Anterior cingulate cortex (tissue), 58 donors: ENCODE data around the gene SLC12A5.
A peak's percentile ranks its signal among the peaks of the same experiment; 100 is the strongest.

ENCODE experiments used
- DNase-seq, 58 donors: peaks; one replicate each; lab custom pipeline; 2025; lab: John Stamatoyannopoulos, UW

Gene SLC12A5

GRCh38 chr20:46023999-46024398 lies 5.0 kb upstream of the SLC12A5 start:
- DNase-seq: no peak

DNA sequence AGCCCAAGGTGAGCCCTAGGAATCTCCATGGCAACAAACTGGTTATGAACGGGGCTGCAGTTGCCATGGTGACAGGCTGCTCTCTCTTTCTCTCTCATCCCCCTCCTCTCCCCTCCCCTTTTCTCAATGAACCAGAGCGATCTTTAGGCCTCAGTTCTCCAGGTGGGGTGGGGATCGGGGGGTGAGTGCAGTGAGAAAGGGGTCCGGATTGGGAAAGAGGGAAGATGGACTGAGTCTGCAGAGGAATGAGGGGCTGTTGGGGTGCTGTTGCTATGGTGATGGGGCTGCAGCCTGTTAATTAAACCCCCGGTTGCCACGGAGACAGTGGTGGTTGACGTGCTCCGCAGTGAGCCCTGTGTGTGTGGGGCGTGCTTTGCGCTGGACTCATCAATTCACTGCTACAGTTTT lies 3.6 kb upstream of the SLC12A5 start:
- peak in 23 of 58 donors; percentile 9 to 68 (median 27) for DNase-seq

GRCh38 chr20:46027245-46027853 lies 1.7 kb upstream of the SLC12A5 start:
- DNase-seq: no peak

GRCh38 chr20:46028110-46028509 lies 905 bp upstream of the SLC12A5 start:
- DNase-seq: no peak

DNA sequence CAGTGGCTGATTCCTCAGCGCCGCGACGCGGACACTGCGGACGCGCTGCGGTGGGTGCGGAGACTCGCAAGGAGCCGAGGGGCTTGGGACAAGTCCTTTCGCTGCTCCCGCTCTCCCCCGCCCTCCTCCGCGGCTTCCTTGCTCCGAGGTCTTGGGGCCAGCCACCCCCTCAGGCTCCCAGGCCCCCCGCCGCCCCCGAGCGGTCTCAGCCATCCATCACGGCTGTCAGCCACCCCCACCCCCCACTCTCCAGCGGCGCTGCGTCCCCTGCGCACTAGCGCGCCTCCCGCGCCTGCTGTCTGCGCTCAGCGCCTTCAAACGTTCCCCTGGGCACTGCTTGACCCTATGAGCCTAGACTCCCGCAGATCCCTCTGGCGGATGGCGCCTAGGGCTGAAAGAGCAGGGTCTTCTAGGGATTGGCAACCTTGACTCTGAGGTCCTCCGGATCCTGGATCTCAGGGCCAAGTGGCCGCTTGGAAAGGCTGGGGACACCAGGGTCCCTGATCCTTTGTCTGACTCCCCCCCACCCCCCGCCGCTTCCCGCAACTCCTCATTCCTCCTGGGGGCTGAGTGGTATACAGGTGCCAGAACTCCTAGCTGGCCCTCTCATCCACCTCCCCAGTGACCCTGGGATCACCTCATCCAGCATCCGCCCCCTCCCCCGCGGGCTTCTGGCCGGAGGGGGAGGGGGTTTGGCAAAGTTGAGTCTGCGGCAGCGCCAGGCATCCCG lies 1.4 kb downstream of the SLC12A5 start:
- DNase-seq: peak in 12 of 58 donors; percentile 6 to 64 (median 24)

- no peak for DNase-seq
Measured at GRCh38 chr20:46031014-46031569, 2.1 kb downstream of the SLC12A5 start.

GRCh38 chr20:46031701-46032254 lies 2.8 kb downstream of the SLC12A5 start:
- DNase-seq: peak in 31 of 58 donors; percentile 10 to 88 (median 49)

DNA sequence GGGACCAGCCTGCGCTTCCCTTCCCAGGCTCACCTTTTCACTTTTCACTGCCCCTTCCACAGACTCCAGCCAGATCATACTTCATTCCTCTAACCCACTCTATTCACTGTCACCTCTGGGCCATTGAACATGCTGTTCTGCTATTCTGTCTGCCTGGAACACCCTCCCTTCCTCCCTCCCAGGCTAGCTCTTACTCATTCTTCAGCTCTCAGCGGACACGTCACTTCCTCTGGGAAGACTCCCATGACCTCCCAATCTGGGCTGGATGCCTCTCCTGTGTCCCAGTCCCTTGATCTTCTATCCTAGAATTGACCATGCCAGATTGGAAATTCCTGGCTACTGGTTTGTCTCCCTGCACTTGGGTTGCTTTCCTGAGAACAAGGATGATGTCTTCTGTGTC lies 5.0 kb downstream of the SLC12A5 start:
- no peak for DNase-seq

GRCh38 chr20:46035253-46035652 lies 6.2 kb downstream of the SLC12A5 start:
- no peak for DNase-seq

DNA sequence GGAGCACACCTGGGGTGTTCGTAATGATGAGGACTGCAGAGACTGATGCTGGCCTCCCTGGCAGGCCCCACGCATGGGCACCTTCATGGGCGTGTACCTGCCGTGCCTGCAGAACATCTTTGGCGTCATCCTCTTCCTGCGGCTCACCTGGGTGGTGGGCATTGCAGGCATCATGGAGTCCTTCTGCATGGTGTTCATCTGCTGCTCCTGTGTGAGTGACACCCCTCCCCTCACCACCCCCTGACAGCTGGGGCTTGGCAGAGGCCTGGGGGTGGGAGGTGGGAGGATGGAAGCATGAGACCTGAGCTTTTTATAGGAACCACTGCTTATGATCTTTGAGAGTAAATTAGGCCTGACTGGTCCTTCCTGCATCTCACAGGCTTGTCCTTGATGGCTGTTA lies 6.7 kb downstream of the SLC12A5 start:
- DNase-seq: peak in 7 of 58 donors; percentile 13 to 45 (median 17)

GRCh38 chr20:46036370-46036769 lies 7.4 kb downstream of the SLC12A5 start:
- DNase-seq: peak in 2 of 58 donors; percentile 9 to 22

DNA sequence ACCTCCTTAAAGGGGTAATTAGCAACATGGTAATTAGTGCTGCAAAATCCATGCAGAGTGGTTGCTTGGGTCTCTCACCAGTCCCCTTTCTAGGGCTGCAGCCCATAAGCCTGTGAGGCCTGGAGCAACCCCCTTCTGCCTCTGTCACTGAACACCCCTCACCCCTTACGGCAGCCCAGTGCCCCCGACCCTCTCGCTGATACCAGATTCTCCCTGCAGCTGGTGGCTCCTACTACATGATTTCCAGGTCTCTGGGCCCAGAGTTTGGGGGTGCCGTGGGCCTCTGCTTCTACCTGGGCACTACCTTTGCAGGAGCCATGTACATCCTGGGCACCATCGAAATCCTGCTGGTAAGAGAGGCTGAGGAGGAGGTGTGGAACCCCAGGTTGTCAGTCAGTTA lies 8.0 kb downstream of the SLC12A5 start:
- no peak for DNase-seq

- DNase-seq: peak in 1 of 58 donors; percentile 10
Measured at GRCh38 chr20:46040902-46041535, 12.0 kb downstream of the SLC12A5 start.

GRCh38 chr20:46043556-46043955 lies 14.5 kb downstream of the SLC12A5 start:
- DNase-seq: no peak

GRCh38 chr20:46044896-46045295 lies 15.9 kb downstream of the SLC12A5 start:
- no peak for DNase-seq

DNA sequence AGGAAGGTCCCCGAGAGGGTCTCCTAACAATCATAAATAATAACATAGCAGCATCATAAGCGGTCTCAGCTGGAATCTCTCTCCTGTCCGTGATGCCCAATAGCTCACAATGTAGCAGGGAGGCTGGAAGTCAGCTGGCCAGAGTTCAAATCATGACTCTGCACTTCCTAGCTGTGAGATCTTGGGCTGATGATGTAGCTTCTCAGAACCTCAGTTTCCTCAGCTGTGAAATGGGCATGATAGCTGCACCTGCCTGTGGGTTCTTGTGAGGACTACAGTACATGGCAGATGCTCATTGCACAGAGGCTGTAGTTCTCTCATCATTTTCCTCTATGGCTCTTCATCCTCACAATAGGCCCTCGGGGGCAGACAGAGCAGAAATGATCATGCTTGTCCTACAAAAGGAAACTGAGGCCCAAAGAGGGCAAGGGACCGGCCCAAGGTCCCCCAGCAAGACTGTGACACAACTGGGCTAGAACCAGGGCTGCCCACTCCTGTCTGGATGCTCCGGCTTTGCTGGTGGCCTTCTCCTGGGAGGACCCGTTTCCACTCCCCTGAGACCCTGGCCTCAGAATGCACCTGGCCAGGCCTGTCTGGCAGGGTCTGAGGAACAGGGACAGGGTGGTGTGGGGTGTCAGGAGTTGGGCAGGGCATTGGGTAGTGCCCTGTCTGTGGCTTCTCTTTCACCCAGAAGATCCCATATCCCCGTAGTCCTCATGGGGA lies 17.7 kb downstream of the SLC12A5 start:
- DNase-seq: no peak

- no peak for DNase-seq
Measured at GRCh38 chr20:46047821-46048220, 18.8 kb downstream of the SLC12A5 start.

DNA sequence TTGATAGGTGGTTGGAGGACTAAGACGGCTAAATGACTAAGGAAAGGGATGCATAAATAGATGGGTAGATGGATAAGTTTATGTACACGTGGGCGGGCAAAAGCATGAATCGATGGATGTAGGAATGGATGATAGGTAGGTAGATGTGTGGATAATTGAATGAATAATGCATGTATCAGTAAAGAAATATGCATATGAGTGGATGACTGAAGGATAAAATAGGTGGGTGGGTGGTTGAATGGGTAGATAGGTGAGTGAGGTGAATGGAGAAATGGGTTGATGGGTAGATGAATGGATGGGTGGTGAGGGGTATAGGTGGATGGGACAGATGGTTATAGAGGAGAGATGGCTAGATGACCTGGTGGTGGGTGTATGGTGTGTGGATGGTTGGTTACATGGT lies 20.2 kb downstream of the SLC12A5 start:
- DNase-seq: no peak

DNA sequence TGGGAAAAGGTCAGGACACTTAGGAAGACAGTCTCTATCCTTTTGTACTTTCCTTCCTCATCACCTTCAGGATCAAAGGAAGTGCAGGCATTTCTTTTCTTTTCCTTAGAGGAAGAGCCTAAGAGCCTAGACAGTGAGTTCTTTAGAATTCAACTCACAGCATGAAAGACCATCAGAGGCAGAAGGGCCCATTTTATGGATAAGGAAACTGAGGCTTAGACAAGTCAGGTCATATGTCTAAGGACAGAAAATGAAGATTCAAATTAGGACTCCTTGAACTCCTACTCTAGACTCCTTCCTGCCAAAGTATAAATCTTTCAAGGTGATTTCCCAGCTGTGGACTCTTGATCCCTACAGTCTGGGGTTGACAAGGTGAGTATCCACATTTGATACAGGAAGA lies 20.8 kb downstream of the SLC12A5 start:
- no peak for DNase-seq

- DNase-seq: no peak
Measured at GRCh38 chr20:46050444-46050843, 21.4 kb downstream of the SLC12A5 start.
